B cell (primary cell): ENCODE measurements around the gene TVP23C. TPM values are rescaled to one million over a fixed set of nuclear protein-coding genes. Genes with fewer than 3 reads are reported as not detected.

Experiments
- ATAC-seq: fragments of 200-7000 bp; cut with Tn5 transposase; one replicate; pipeline ENCODE4 v1.10.0; 2021; ENCODE audit warnings: low read depth, mild to moderate bottlenecking, moderate number of reproducible peaks, moderate library complexity
- CTCF ChIA-PET: fragments of 350-600 bp; sonication (Branson Sonifier 250); formaldehyde crosslinking; loops from one replicate; lab custom pipeline; 2021; ENCODE audit warnings: antibody characterized with exemption, inconsistent platforms; lab: Charles Lee
- POLR2A ChIA-PET: fragments of 350-600 bp; sonication (Branson Sonifier 250); formaldehyde crosslinking; loops from one replicate; lab custom pipeline; 2021; ENCODE audit warnings: antibody characterized with exemption; lab: Charles Lee
- DNase-seq: peaks from one replicate; pipeline ENCODE4 v3.0.0; 2013
- H2AFZ ChIP-seq: 2 replicates; pipeline ENCODE4 v1.6.1; 2012; ENCODE audit warnings: mild to moderate bottlenecking, low read depth, low read length; ENCODE audit not compliant: insufficient read depth, poor library complexity, severe bottlenecking
- H3K27ac ChIP-seq, 2 donors: 1 replicate in 1 of 2; 2 replicates in 1 of 2; pipeline ENCODE4 v1.5.1; 2012 to 2013; ENCODE audit warnings: low read length in 2 of 2, mild to moderate bottlenecking in 2 of 2, moderate library complexity in 1 of 2
- H3K27me3 ChIP-seq, 4 experiments: fragments of 200-600 bp in 1 of 4; sonication (generic) in 1 of 4; replicated peaks in 1 of 4; 1 replicate in 2 of 4; 2 replicates in 2 of 4; pipeline versions ENCODE4 v1.6.1 to v1.7.0; 2013 to 2016; ENCODE audit warnings: low read length in 3 of 4, mild to moderate bottlenecking in 2 of 4, mixed read lengths in 1 of 4, moderate library complexity in 1 of 4; ENCODE audit not compliant: insufficient read depth in 4 of 4, control insufficient read depth in 3 of 4; ENCODE audit errors: control extremely low read depth in 1 of 4
- H3K36me3 ChIP-seq, 2 experiments: replicated peaks in 1 of 2; 1 replicate in 1 of 2; 2 replicates in 1 of 2; pipeline versions ENCODE4 v1.6.1 to v1.7.1; 2013; ENCODE audit warnings: low read length in 1 of 2; ENCODE audit not compliant: insufficient read depth in 2 of 2, control insufficient read depth in 1 of 2; ENCODE audit errors: control extremely low read depth in 1 of 2, extremely low read depth in 1 of 2
- H3K4me1 ChIP-seq, 2 donors: fragments of 200-600 bp in 1 of 2; sonication (generic) in 1 of 2; 1 replicate in 1 of 2; 2 replicates in 1 of 2; pipeline versions ENCODE4 v1.5.1 to v1.6.1; 2013 to 2017; ENCODE audit warnings: low read length in 2 of 2; ENCODE audit not compliant: control insufficient read depth in 2 of 2, insufficient read depth in 2 of 2
- H3K4me2 ChIP-seq: replicated peaks from 2 replicates; pipeline ENCODE3; 2012; ENCODE audit warnings: mild to moderate bottlenecking, low read depth, low read length; ENCODE audit not compliant: poor library complexity, severe bottlenecking
- H3K4me3 ChIP-seq, 5 experiments: fragments of 200-600 bp in 1 of 5; sonication (generic) in 1 of 5; 1 replicate in 3 of 5; 2 replicates in 2 of 5; pipeline versions ENCODE4 v1.5.1 to v1.7.0; 2011 to 2016; ENCODE audit warnings: low read length in 4 of 5, mild to moderate bottlenecking in 4 of 5, low read depth in 2 of 5, control low read depth in 1 of 5, moderate library complexity in 1 of 5; ENCODE audit not compliant: insufficient read depth in 1 of 5; ENCODE audit errors: control extremely low read depth in 1 of 5, extremely low read depth in 1 of 5
- H3K79me2 ChIP-seq: fragments of 200-600 bp; sonication (generic); one replicate; pipeline ENCODE4 v1.6.0; 2016; ENCODE audit warnings: low read length; ENCODE audit not compliant: control insufficient read depth, insufficient read depth
- H3K9ac ChIP-seq: fragments of 200-600 bp; sonication (generic); 2 replicates; pipeline ENCODE4 v1.6.1; 2017; ENCODE audit warnings: mild to moderate bottlenecking, low read length, moderate library complexity
- H3K9me3 ChIP-seq, 3 donors: one replicate each; pipeline versions ENCODE4 v1.6.1 to v1.7.1; 2013; ENCODE audit warnings: low read length in 2 of 3; ENCODE audit not compliant: control insufficient read depth in 2 of 3, insufficient read depth in 1 of 3; ENCODE audit errors: control extremely low read depth in 1 of 3
- H4K20me1 ChIP-seq: 2 replicates; pipeline ENCODE4 v1.6.0; 2012; ENCODE audit warnings: mild to moderate bottlenecking, low read length; ENCODE audit not compliant: insufficient read depth, control insufficient read depth, poor library complexity, severe bottlenecking
- H3K27ac Mint-ChIP-seq: one replicate; pipeline ENCODE4 v1.8.0; 2021; ENCODE audit warnings: mixed read lengths
- H3K27me3 Mint-ChIP-seq: one replicate; pipeline ENCODE4 v1.8.0; 2021; ENCODE audit warnings: mixed read lengths
- H3K4me1 Mint-ChIP-seq: one replicate; pipeline ENCODE4 v1.8.0; 2021; ENCODE audit warnings: mixed read lengths
- H3K4me3 Mint-ChIP-seq: one replicate; pipeline ENCODE4 v1.8.0; 2021; ENCODE audit warnings: mixed read lengths
- H3K9me3 Mint-ChIP-seq: one replicate; pipeline ENCODE4 v1.8.0; 2022; ENCODE audit warnings: mixed read lengths; ENCODE audit not compliant: insufficient read depth
- EZH2 ChIP-seq: IDR thresholded peaks from 2 replicates; pipeline ENCODE4 v1.6.1; 2012; ENCODE audit warnings: borderline replicate concordance, low read depth, mild to moderate bottlenecking, moderate library complexity, low read length; ENCODE audit not compliant: insufficient read depth, poor library complexity, severe bottlenecking
- WGBS: methylation state at CpG from one replicate; pipeline ENCODE4 v1.1.5; 2013; ENCODE audit warnings: missing lambda C conversion rate; ENCODE audit not compliant: insufficient coverage; 5-methylcytosine and 5-hydroxymethylcytosine counted together
- intact Hi-C: fragments of 100-400 bp; cut with micrococcal nuclease; formaldehyde crosslinking; loops from one replicate; pipeline ENCODE4 v1.10.0; 2022
- polyA plus RNA-seq: library from polyadenylated mRNA; depleted of rRNA; stranded (reverse); fragments of >200 nt; gene quantifications from 2 replicates; pipeline ENCODE4 v1.2.3, GENCODE V29; 2012
- total RNA-seq, 2 donors: library from RNA; stranded (reverse); fragments of 120-200 nt in 1 of 2; gene quantifications; 1 replicate in 1 of 2; 2 replicates in 1 of 2; pipeline versions ENCODE4 v1.2.3 to v1.2.4, GENCODE V29; 2013 to 2022
- TF ChIP-seq, protein P1 (sequence below): fragments of 200-600 bp; IDR thresholded peaks from one replicate; pipeline ENCODE4 v1.8.0; 2022; ENCODE audit warnings: antibody characterized with exemption, mild to moderate bottlenecking

TVP23C gene
- total and polyA plus RNA-seq, 2 donors (not counting 1 experiment from before 2014, with no cell fraction given) = 8.6 to 30.9 TPM

DNA sequence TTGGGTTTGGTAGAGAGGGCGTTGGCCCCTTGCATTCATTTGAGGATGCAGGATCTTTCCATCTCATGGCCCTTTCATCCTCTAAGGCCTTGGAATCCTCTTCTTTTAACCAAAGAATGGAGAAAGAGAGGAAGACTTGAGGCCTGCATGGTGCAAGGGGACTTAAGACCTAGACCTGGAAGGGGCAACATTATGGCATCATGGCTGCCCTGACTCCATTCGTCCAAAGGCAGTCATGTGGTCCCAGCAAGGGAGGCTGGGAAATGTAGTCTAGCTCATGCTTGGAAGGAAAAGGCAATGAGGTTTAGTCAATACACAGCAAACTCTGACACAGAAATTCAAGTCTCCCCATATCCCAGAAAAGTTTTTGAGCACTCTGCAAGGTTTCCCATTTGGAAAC, 65.2 kb downstream of the TVP23C start:
- CTCF ChIA-PET = no interaction called here
- H3K4me3 Mint-ChIP-seq = no peak overlapping the region
- no peaks in the 10 kb centered on the region for H3K9me3 Mint-ChIP-seq
- H3K27me3 Mint-ChIP-seq = no peaks in the 10 kb centered on the region
- H3K4me3 ChIP-seq = no peak overlapping the region
- no peak overlapping the region for H3K27ac Mint-ChIP-seq
- 100% methylated on average over 1 of the region's 2 CpGs for WGBS
- DNase-seq (no peak), ATAC-seq (no peak)
- peaks cover 7% of the 10 kb centered on the region for H3K4me1 Mint-ChIP-seq
- peaks cover 9 to 10% of the 10 kb centered on the region in 2 donors for H3K4me1 ChIP-seq
- no peak overlapping the region for H3K27ac ChIP-seq
- intact Hi-C loops = no loop called here
- no peaks in the 10 kb centered on the region for H3K36me3 ChIP-seq
- POLR2A ChIA-PET = no interaction called here
- H3K9ac ChIP-seq = no peak overlapping the region
- H3K27me3 ChIP-seq = no peaks in the 10 kb centered on the region
- H3K4me2 ChIP-seq = no peak overlapping the region
- H2AFZ ChIP-seq = no peak overlapping the region
- TF ChIP-seq, protein P1, sequence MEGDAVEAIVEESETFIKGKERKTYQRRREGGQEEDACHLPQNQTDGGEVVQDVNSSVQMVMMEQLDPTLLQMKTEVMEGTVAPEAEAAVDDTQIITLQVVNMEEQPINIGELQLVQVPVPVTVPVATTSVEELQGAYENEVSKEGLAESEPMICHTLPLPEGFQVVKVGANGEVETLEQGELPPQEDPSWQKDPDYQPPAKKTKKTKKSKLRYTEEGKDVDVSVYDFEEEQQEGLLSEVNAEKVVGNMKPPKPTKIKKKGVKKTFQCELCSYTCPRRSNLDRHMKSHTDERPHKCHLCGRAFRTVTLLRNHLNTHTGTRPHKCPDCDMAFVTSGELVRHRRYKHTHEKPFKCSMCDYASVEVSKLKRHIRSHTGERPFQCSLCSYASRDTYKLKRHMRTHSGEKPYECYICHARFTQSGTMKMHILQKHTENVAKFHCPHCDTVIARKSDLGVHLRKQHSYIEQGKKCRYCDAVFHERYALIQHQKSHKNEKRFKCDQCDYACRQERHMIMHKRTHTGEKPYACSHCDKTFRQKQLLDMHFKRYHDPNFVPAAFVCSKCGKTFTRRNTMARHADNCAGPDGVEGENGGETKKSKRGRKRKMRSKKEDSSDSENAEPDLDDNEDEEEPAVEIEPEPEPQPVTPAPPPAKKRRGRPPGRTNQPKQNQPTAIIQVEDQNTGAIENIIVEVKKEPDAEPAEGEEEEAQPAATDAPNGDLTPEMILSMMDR = no peak
- no peak for TF ChIP-seq EZH2
- no peaks in the 10 kb centered on the region for H4K20me1 ChIP-seq
- no peaks in the 10 kb centered on the region for H3K79me2 ChIP-seq
- no peaks in the 10 kb centered on the region for H3K9me3 ChIP-seq

DNA sequence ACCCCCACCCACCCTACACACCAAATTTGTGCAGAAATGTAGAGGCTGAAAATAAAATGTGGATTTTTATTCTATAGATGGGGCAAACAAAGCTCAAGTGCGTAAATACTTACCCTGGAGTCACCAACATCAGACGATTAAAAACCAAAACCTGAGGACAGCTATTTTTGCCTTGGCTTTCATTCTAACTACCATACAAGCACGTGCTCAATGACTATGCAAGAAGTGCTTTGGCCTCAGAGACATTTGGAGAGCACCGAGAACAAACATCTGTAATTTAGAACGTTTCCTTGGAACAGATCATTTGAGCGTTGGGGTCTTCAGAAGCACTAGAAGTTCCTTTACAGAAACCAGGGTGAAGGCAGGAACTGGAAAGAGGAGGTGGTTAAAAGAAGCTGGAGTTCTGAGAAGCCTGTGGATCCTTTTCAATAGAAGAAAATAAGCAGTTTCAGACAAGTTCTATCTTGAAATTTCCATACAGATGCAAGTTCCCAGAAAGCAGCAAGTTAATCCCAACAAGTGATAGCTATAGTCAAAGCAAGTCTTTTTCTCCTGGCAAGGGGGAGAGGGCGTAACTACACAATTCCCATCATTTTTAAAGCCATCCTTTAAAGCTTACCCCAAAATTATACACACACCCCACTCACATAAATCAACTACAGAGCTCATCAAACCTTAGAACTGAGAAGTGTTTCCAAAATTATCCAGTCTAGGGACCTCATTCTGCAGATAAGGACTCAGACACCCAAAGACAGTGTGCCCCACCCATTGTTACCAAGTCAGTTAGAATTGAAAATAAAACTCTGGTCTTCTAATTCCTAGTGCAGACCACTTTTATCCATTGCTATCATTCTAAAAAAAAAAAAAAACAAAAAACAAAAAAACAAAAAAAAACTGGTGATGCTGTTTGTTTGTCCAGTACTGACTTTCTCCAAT, 66.3 kb downstream of the TVP23C start:
- Mint-ChIP-seq H3K27ac (no peak overlapping the region), H3K9me3 (no peaks in the 10 kb centered on the region), H3K4me1 (no peaks in the 10 kb centered on the region), H3K27me3 (no peaks in the 10 kb centered on the region), H3K4me3 (no peak overlapping the region)
- no peak overlapping the region for H3K27ac ChIP-seq
- H3K4me2 ChIP-seq = no peak overlapping the region
- H3K27me3 ChIP-seq = no peaks in the 10 kb centered on the region
- ChIA-PET CTCF (interaction anchor here (0.8 to 1.2 kb wide), 2 partner anchors 9 to 239 kb away, joined by 3 to 4 read pairs; no protein-coding TSS in a partner anchor), POLR2A (no interaction called here)
- H3K4me1 ChIP-seq = no peaks in the 10 kb centered on the region
- no peaks in the 10 kb centered on the region for H3K36me3 ChIP-seq
- H3K79me2 ChIP-seq = no peaks in the 10 kb centered on the region
- H3K9ac ChIP-seq = no peak overlapping the region
- no peaks in the 10 kb centered on the region for H4K20me1 ChIP-seq
- H2AFZ ChIP-seq = no peak overlapping the region
- DNase-seq = no peak
- H3K9me3 ChIP-seq = no peaks in the 10 kb centered on the region
- no peak overlapping the region for H3K4me3 ChIP-seq
- TF ChIP-seq, protein P1 = no peak
- no peak for TF ChIP-seq EZH2
- 92% methylated on average over 5 of the region's 7 CpGs for WGBS
- ATAC-seq = no peak
- intact Hi-C loops = no loop called here
